Measurements from ENCODE around the gene USP38. TPM values are rescaled to one million over a fixed set of nuclear protein-coding genes. Genes with fewer than 3 reads are reported as not detected.
A peak's percentile ranks its signal among the peaks of the same experiment; 100 is the strongest.

Gene USP38
- 10 to 100 TPM; 22.4 to 28.8 (median 24.3) TPM for total RNA-seq
- 10 to 100 TPM; 17.7 to 26.2 TPM for polyA plus RNA-seq
- 92.9 reads per million, percentile 83 among the genes with 10 or more reads in this experiment for total RNA-seq

- peak within 1 kb of the TSS; percentile 96 for H3K27ac ChIP-seq (ENCODE audit: low read depth, low read length)
- peak within 1 kb of the TSS; percentile 78 for H3K4me3 ChIP-seq (ENCODE audit: low read length)
- peak; percentile 91 for ATAC-seq
- no peaks in the 10 kb centered on the region for H3K27me3 ChIP-seq (ENCODE audit: control insufficient read depth in 2 of 2, insufficient read depth in 2 of 2, low read length in 2 of 2)
- H3K36me3 ChIP-seq (ENCODE audit: control insufficient read depth in 2 of 3, insufficient read depth in 3 of 3, low read length in 3 of 3), result peaks cover 0 to 13% (median 0%) of the 10 kb centered on the region in 3 experiments
- Mint-ChIP-seq H3K27ac (peak within 1 kb of the TSS; percentile 93 to 99 (median 97)), H3K4me3 (peak within 1 kb of the TSS; percentile 78 to 99 (median 94)), H3K9me3 (no peaks in the 10 kb centered on the region), H3K4me1 (peaks cover 43 to 82% (median 72%) of the 10 kb centered on the region in 7 donors), H3K36me3 (peaks cover 3 to 34% (median 20%) of the 10 kb centered on the region in 5 donors), H3K27me3 (no peaks in the 10 kb centered on the region)
- ChIA-PET CTCF (no interaction called here), POLR2A (no interaction called here)
- no peaks in the 10 kb centered on the region for H3K9me3 ChIP-seq (ENCODE audit: control insufficient read depth in 2 of 3, low read length in 3 of 3)
- peak; percentile 74 to 90 (median 85) for DNase-seq
- peaks cover 29% of the 10 kb centered on the region in 2 donors for H3K4me1 ChIP-seq (ENCODE audit: control insufficient read depth in 2 of 2, insufficient read depth in 2 of 2, low read length in 2 of 2)
- intact Hi-C loops (cut with micrococcal nuclease), result loop anchor here (1.0 to 10.0 kb wide), 22 partner anchors 14 to 1994 kb away; partner anchors contain the start of genes ABCE1 (in 2 of the 2), ANAPC10 (in 2 of the 2), INPP4B (in 2 of the 2) and SMARCA5 (in 2 of the 2)
These were observed at the start of gene USP38 for GRCh38 chr4:143184503-143185252. TSS of gene USP38 (plus strand) at chr4:143184917. CDS start at chr4:143185451, 534 bp downstream.

GRCh38 chr4:143135358-143135757 lies 49.4 kb upstream of the USP38 start:
- Histone ChIP-seq H3K9me3 (ENCODE audit: control insufficient read depth in 2 of 3, low read length in 3 of 3) (no peaks in the 10 kb centered on the region), H3K4me1 (ENCODE audit: control insufficient read depth in 2 of 2, insufficient read depth in 2 of 2, low read length in 2 of 2) (no peaks in the 10 kb centered on the region), H3K4me3 (ENCODE audit: low read length) (no peak overlapping the region), H3K27me3 (ENCODE audit: control insufficient read depth in 2 of 2, insufficient read depth in 2 of 2, low read length in 2 of 2) (no peaks in the 10 kb centered on the region), H3K36me3 (ENCODE audit: control insufficient read depth in 2 of 3, insufficient read depth in 3 of 3, low read length in 3 of 3) (no peaks in the 10 kb centered on the region), H3K27ac (ENCODE audit: low read depth, low read length) (no peak overlapping the region)
- no peak overlapping the region for H3K4me3 Mint-ChIP-seq
- ATAC-seq (no peak), DNase-seq (no peak)
- no peaks in the 10 kb centered on the region for H3K9me3 Mint-ChIP-seq
- no peaks in the 10 kb centered on the region for H3K4me1 Mint-ChIP-seq
- intact Hi-C loops (cut with micrococcal nuclease), result no loop called here
- ChIA-PET POLR2A (no interaction called here), CTCF (no interaction called here)
- peaks cover 0 to 6% (median 0%) of the 10 kb centered on the region in 5 donors for H3K27me3 Mint-ChIP-seq
- H3K27ac Mint-ChIP-seq, result no peak overlapping the region
- H3K36me3 Mint-ChIP-seq, result no peaks in the 10 kb centered on the region

GRCh38 chr4:143140696-143141095 lies 44.0 kb upstream of the USP38 start:
- intact Hi-C loops (cut with micrococcal nuclease), result no loop called here
- no peaks in the 10 kb centered on the region for H3K4me1 Mint-ChIP-seq
- H3K9me3 Mint-ChIP-seq, result peaks cover 11 to 43% (median 26%) of the 10 kb centered on the region in 11 donors
- Histone ChIP-seq H3K27ac (ENCODE audit: low read depth, low read length) (no peak overlapping the region), H3K9me3 (ENCODE audit: control insufficient read depth in 2 of 3, low read length in 3 of 3) (no peaks in the 10 kb centered on the region), H3K4me3 (ENCODE audit: low read length) (no peak overlapping the region), H3K36me3 (ENCODE audit: control insufficient read depth in 2 of 3, insufficient read depth in 3 of 3, low read length in 3 of 3) (no peaks in the 10 kb centered on the region), H3K27me3 (ENCODE audit: control insufficient read depth in 2 of 2, insufficient read depth in 2 of 2, low read length in 2 of 2) (no peaks in the 10 kb centered on the region), H3K4me1 (ENCODE audit: control insufficient read depth in 2 of 2, insufficient read depth in 2 of 2, low read length in 2 of 2) (no peaks in the 10 kb centered on the region)
- no peak overlapping the region for H3K4me3 Mint-ChIP-seq
- H3K27ac Mint-ChIP-seq, result no peak overlapping the region
- ChIA-PET POLR2A (no interaction called here), CTCF (no interaction called here)
- H3K27me3 Mint-ChIP-seq, result peaks cover 0 to 13% (median 5%) of the 10 kb centered on the region in 5 donors
- H3K36me3 Mint-ChIP-seq, result peaks cover 0 to 19% (median 17%) of the 10 kb centered on the region in 5 donors
- ATAC-seq (no peak), DNase-seq (no peak)

- H3K4me1 Mint-ChIP-seq, result peaks cover 0 to 1% (median 0%) of the 10 kb centered on the region in 7 donors
These were observed 36.2 kb upstream of the USP38 start for GRCh38 chr4:143148521-143148920.

GRCh38 chr4:143156853-143157252 lies 27.9 kb upstream of the USP38 start:
- ChIA-PET CTCF (no interaction called here), POLR2A (no interaction called here)
- intact Hi-C loops (cut with micrococcal nuclease), result no loop called here
- Histone ChIP-seq H3K4me1 (ENCODE audit: control insufficient read depth in 2 of 2, insufficient read depth in 2 of 2, low read length in 2 of 2) (no peaks in the 10 kb centered on the region), H3K9me3 (ENCODE audit: control insufficient read depth in 2 of 3, low read length in 3 of 3) (peaks cover 0 to 31% (median 0%) of the 10 kb centered on the region in 3 experiments), H3K4me3 (ENCODE audit: low read length) (no peak overlapping the region), H3K36me3 (ENCODE audit: control insufficient read depth in 2 of 3, insufficient read depth in 3 of 3, low read length in 3 of 3) (no peaks in the 10 kb centered on the region), H3K27ac (ENCODE audit: low read depth, low read length) (no peak overlapping the region), H3K27me3 (ENCODE audit: control insufficient read depth in 2 of 2, insufficient read depth in 2 of 2, low read length in 2 of 2) (no peaks in the 10 kb centered on the region)
- Mint-ChIP-seq H3K27ac (no peak overlapping the region), H3K27me3 (peaks cover 0 to 10% (median 0%) of the 10 kb centered on the region in 5 donors), H3K9me3 (peaks cover 12 to 81% (median 48%) of the 10 kb centered on the region in 11 donors), H3K36me3 (peaks cover 2 to 43% (median 38%) of the 10 kb centered on the region in 5 donors), H3K4me3 (no peak overlapping the region), H3K4me1 (no peaks in the 10 kb centered on the region)
- ATAC-seq, result no peak
- DNase-seq, result no peak

More at GRCh38 chr4:143148521-143148920, 36.2 kb upstream of the USP38 start:
- H3K4me1 ChIP-seq (ENCODE audit: control insufficient read depth in 2 of 2, insufficient read depth in 2 of 2, low read length in 2 of 2), result no peaks in the 10 kb centered on the region
- H3K4me3 Mint-ChIP-seq, result no peak overlapping the region
- H3K27ac Mint-ChIP-seq, result no peak overlapping the region
- intact Hi-C loops (cut with micrococcal nuclease), result no loop called here
- H3K27me3 Mint-ChIP-seq, result peaks cover 0 to 5% (median 0%) of the 10 kb centered on the region in 5 donors
- peaks cover 0 to 18% (median 9%) of the 10 kb centered on the region in 5 donors for H3K36me3 Mint-ChIP-seq
- CTCF ChIA-PET, result no interaction called here
- H3K9me3 ChIP-seq (ENCODE audit: control insufficient read depth in 2 of 3, low read length in 3 of 3), result peaks cover 0 to 37% (median 0%) of the 10 kb centered on the region in 3 experiments
- H3K36me3 ChIP-seq (ENCODE audit: control insufficient read depth in 2 of 3, insufficient read depth in 3 of 3, low read length in 3 of 3), result no peaks in the 10 kb centered on the region
- ATAC-seq (no peak), DNase-seq (no peak)
- no peaks in the 10 kb centered on the region for H3K27me3 ChIP-seq (ENCODE audit: control insufficient read depth in 2 of 2, insufficient read depth in 2 of 2, low read length in 2 of 2)
- H3K27ac ChIP-seq (ENCODE audit: low read depth, low read length), result no peak overlapping the region
- H3K9me3 Mint-ChIP-seq, result peaks cover 18 to 96% (median 68%) of the 10 kb centered on the region in 11 donors
- H3K4me3 ChIP-seq (ENCODE audit: low read length), result no peak overlapping the region
- POLR2A ChIA-PET, result no interaction called here

- no peak for ATAC-seq
- Mint-ChIP-seq H3K4me3 (no peak overlapping the region), H3K9me3 (peaks cover 0 to 28% (median 9%) of the 10 kb centered on the region in 11 donors), H3K27me3 (no peaks in the 10 kb centered on the region), H3K27ac (no peak overlapping the region), H3K36me3 (peaks cover 0 to 36% (median 18%) of the 10 kb centered on the region in 5 donors), H3K4me1 (peaks cover 0 to 6% (median 3%) of the 10 kb centered on the region in 7 donors)
- intact Hi-C loops (cut with micrococcal nuclease), result no loop called here
- no peaks in the 10 kb centered on the region for H3K9me3 ChIP-seq (ENCODE audit: control insufficient read depth in 2 of 3, low read length in 3 of 3)
- CTCF ChIA-PET, result no interaction called here
- no peak overlapping the region for H3K27ac ChIP-seq (ENCODE audit: low read depth, low read length)
- POLR2A ChIA-PET, result no interaction called here
- no peak overlapping the region for H3K4me3 ChIP-seq (ENCODE audit: low read length)
- no peaks in the 10 kb centered on the region for H3K4me1 ChIP-seq (ENCODE audit: control insufficient read depth in 2 of 2, insufficient read depth in 2 of 2, low read length in 2 of 2)
- H3K27me3 ChIP-seq (ENCODE audit: control insufficient read depth in 2 of 2, insufficient read depth in 2 of 2, low read length in 2 of 2), result no peaks in the 10 kb centered on the region
- DNase-seq, result no peak
- H3K36me3 ChIP-seq (ENCODE audit: control insufficient read depth in 2 of 3, insufficient read depth in 3 of 3, low read length in 3 of 3), result no peaks in the 10 kb centered on the region
These were observed 21.1 kb upstream of the USP38 start for GRCh38 chr4:143163614-143164013.
